ENCODE data around the gene ANKRD13D. TPM values are rescaled to one million over a fixed set of nuclear protein-coding genes. Genes with fewer than 3 reads are reported as not detected.
A peak's percentile ranks its signal among the peaks of the same experiment; 100 is the strongest.

ANKRD13D gene
- total RNA-seq, 1 donor from 2014 or later = 40.8 TPM

GRCh38 chr11:67303132-67303834 lies 14.2 kb downstream of the ANKRD13D start, which contains the start of gene SSH3:
TSS of gene SSH3 (plus strand) at chr11:67303530. CDS start at chr11:67303626, 96 bp downstream.
- TF ChIP-seq CTCF (IDR thresholded peaks at IDR 0.05; ENCODE audit: insufficient read depth, low read depth, low read length) = no peak
- TF ChIP-seq EZH2 (IDR thresholded peaks at IDR 0.05; ENCODE audit: insufficient read depth, low read length) = no peak
- Mint-ChIP-seq H3K4me1 (ENCODE audit: low read depth, unreplicated experiment) (peaks cover 5% of the 10 kb centered on the region), H3K36me3 (ENCODE audit: low read depth, unreplicated experiment) (peaks cover 10% of the 10 kb centered on the region), H3K9me3 (ENCODE audit: unreplicated experiment) (no peaks in the 10 kb centered on the region), H3K27ac (ENCODE audit: unreplicated experiment) (peak within 1 kb of the TSS; percentile 18), H3K27me3 (ENCODE audit: low read depth, unreplicated experiment) (peaks cover 2% of the 10 kb centered on the region), H3K4me3 (ENCODE audit: unreplicated experiment) (peak within 1 kb of the TSS; percentile 73)
- H2AFZ ChIP-seq (ENCODE audit: low read depth, low read length) = peak within 1 kb of the TSS; percentile 84
- FAIRE-seq = no peak
- DNase-seq (ENCODE audit: low read depth) = peak; percentile 33
- no peaks in the 10 kb centered on the region for H3K27me3 ChIP-seq (ENCODE audit: insufficient read depth, low read length)
- H3K36me3 ChIP-seq (ENCODE audit: insufficient read depth, low read length) = peaks cover 2% of the 10 kb centered on the region
- no peaks in the 10 kb centered on the region for H3K9me3 ChIP-seq (ENCODE audit: insufficient read depth, low read depth, low read length)
- peaks cover 26% of the 10 kb centered on the region for H4K20me1 ChIP-seq (ENCODE audit: insufficient read depth, low read length)
- H3K79me2 ChIP-seq (ENCODE audit: insufficient read depth, low read length) = no peaks in the 10 kb centered on the region
- peak within 1 kb of the TSS; percentile 26 for H3K27ac ChIP-seq (ENCODE audit: low read depth, low read length)
- peak within 1 kb of the TSS; percentile 76 for H3K9ac ChIP-seq (ENCODE audit: low read length)
- H3K4me3 ChIP-seq (ENCODE audit: insufficient read depth, low read depth, low read length) = peak within 1 kb of the TSS; percentile 72
- peaks cover 10% of the 10 kb centered on the region for H3K4me1 ChIP-seq (ENCODE audit: insufficient read depth, low read length)
- peak within 1 kb of the TSS; percentile 93 for H3K4me2 ChIP-seq (ENCODE audit: low read length)

- Mint-ChIP-seq H3K27ac (ENCODE audit: unreplicated experiment) (no peak overlapping the region), H3K9me3 (ENCODE audit: unreplicated experiment) (no peaks in the 10 kb centered on the region), H3K27me3 (ENCODE audit: low read depth, unreplicated experiment) (peaks cover 2% of the 10 kb centered on the region), H3K4me1 (ENCODE audit: low read depth, unreplicated experiment) (peaks cover 5% of the 10 kb centered on the region), H3K4me3 (ENCODE audit: unreplicated experiment) (peak overlapping the region; percentile 73), H3K36me3 (ENCODE audit: low read depth, unreplicated experiment) (peaks cover 4% of the 10 kb centered on the region)
- H3K9me3 ChIP-seq (ENCODE audit: insufficient read depth, low read depth, low read length) = no peaks in the 10 kb centered on the region
- no peak for TF ChIP-seq CTCF (IDR thresholded peaks at IDR 0.05; ENCODE audit: insufficient read depth, low read depth, low read length)
- no peak for TF ChIP-seq EZH2 (IDR thresholded peaks at IDR 0.05; ENCODE audit: insufficient read depth, low read length)
- FAIRE-seq (no peak), DNase-seq (ENCODE audit: low read depth) (no peak)
- peaks cover 10% of the 10 kb centered on the region for H3K4me1 ChIP-seq (ENCODE audit: insufficient read depth, low read length)
- H4K20me1 ChIP-seq (ENCODE audit: insufficient read depth, low read length) = peaks cover 20% of the 10 kb centered on the region
- no peaks in the 10 kb centered on the region for H3K79me2 ChIP-seq (ENCODE audit: insufficient read depth, low read length)
- H3K9ac ChIP-seq (ENCODE audit: low read length) = peak overlapping the region; percentile 76
- H2AFZ ChIP-seq (ENCODE audit: low read depth, low read length) = peak overlapping the region; percentile 84
- H3K27me3 ChIP-seq (ENCODE audit: insufficient read depth, low read length) = no peaks in the 10 kb centered on the region
- H3K36me3 ChIP-seq (ENCODE audit: insufficient read depth, low read length) = peaks cover 2% of the 10 kb centered on the region
- H3K27ac ChIP-seq (ENCODE audit: low read depth, low read length) = peak overlapping the region; percentile 26
- peak overlapping the region; percentile 93 for H3K4me2 ChIP-seq (ENCODE audit: low read length)
- peak overlapping the region; percentile 72 for H3K4me3 ChIP-seq (ENCODE audit: insufficient read depth, low read depth, low read length)
Observed at GRCh38 chr11:67303835-67304411, 14.8 kb downstream of the ANKRD13D start.

Data from astrocyte (in vitro differentiated cells and primary cell).